ENCODE results near the gene DNAH8.

- no peak for TF ChIP-seq CTCF (IDR thresholded peaks at IDR 0.05; ENCODE audit: poor library complexity)
- no peak for TF ChIP-seq EZH2phosphoT487 (IDR thresholded peaks at IDR 0.05; ENCODE audit: low read depth, severe bottlenecking, unreplicated experiment)
Measured at GRCh38 chr6:39055661-39056060, 340.6 kb downstream of the DNAH8 start.
